NCI-H460 (cell line): ENCODE data around the gene PWWP3B. TPM values are rescaled to one million over a fixed set of nuclear protein-coding genes. Genes with fewer than 3 reads are reported as not detected.
"Not testable (repeated sequence)": the region's sequence is repeated elsewhere in the genome, so short reads cannot be mapped to it uniquely, and the experiment has no call there.

Experiments
- DNase-seq: peaks from one replicate; pipeline ENCODE4 v3.0.0-alpha.2; 2016; ENCODE audit warnings: low read depth; ENCODE audit errors: extremely low read depth
- polyA plus RNA-seq: library from polyadenylated mRNA; depleted of rRNA; stranded (reverse); fragments of >200 nt; gene quantifications from 2 replicates; pipeline ENCODE4 v1.2.3, GENCODE V29; 2014; cell fraction: nucleus; rRNA removed
- total RNA-seq: library from RNA; depleted of rRNA; stranded (reverse); fragments of >200 nt; shearing (Covaris generic); gene quantifications from 2 replicates; pipeline ENCODE4 v1.2.3, GENCODE V29; 2014; rRNA removed

The PWWP3B gene
- total RNA-seq, result 0.06 and 0.12 TPM in 2 replicates
- polyA plus RNA-seq, result 0.04 TPM in 1 of 2 replicates, not detected in the other

- no peak for DNase-seq
Observed at GRCh38 chrX:106168107-106168506, at the start of gene PWWP3B. Gene PWWP3B, plus strand, starts transcription at chrX:106168305. Its CDS starts 37,128 bp downstream, at chrX:106205433.

- DNase-seq, result no peak
Observed at GRCh38 chrX:106139048-106139447, 29.1 kb upstream of the PWWP3B start.

- no peak for DNase-seq
Observed at GRCh38 chrX:106144755-106145639, 23.1 kb upstream of the PWWP3B start.

GRCh38 chrX:106150701-106151100, 17.4 kb upstream of the PWWP3B start:
- no peak for DNase-seq

- no peak for DNase-seq
Observed at GRCh38 chrX:106159861-106160282, 8.2 kb upstream of the PWWP3B start.

GRCh38 chrX:106170318-106170717, 2.2 kb downstream of the PWWP3B start:
- no peak for DNase-seq

GRCh38 chrX:106171293-106171820, 3.3 kb downstream of the PWWP3B start:
- DNase-seq, result no peak

- DNase-seq, result no peak
Observed at GRCh38 chrX:106177106-106177981, 9.2 kb downstream of the PWWP3B start.

- no peak for DNase-seq
Observed at GRCh38 chrX:106177982-106178321, 9.8 kb downstream of the PWWP3B start.

- no peak for DNase-seq
Observed at GRCh38 chrX:106178826-106179225, 10.7 kb downstream of the PWWP3B start.

GRCh38 chrX:106183685-106184084, 15.6 kb downstream of the PWWP3B start:
- not testable (repeated sequence) for DNase-seq

GRCh38 chrX:106201502-106202178, 33.5 kb downstream of the PWWP3B start:
- no peak for DNase-seq

- DNase-seq, result no peak
Observed at GRCh38 chrX:106203315-106203714, 35.2 kb downstream of the PWWP3B start.

- no peak for DNase-seq
Observed at GRCh38 chrX:106208154-106208553, 40.0 kb downstream of the PWWP3B start.

Other genes starting within 250 kb of the PWWP3B start
- not detected in 2 replicates for gene SERPINA7, start 129.6 kb upstream of the PWWP3B start, total RNA-seq